Spleen (tissue), 11 donors: ENCODE data around the gene GLS. TPM values are rescaled to one million over a fixed set of nuclear protein-coding genes. Genes with fewer than 3 reads are reported as not detected.

Experiments used
- DNase-seq: peaks from one replicate; pipeline ENCODE4 v3.0.0-alpha.2; 2020
- H3K27ac ChIP-seq, 8 donors: fragments of 200-600 bp; sonication (generic) in 7 of 8; 1 replicate in 4 of 8; 2 replicates in 4 of 8; pipeline versions ENCODE4 v1.5.0 to v1.8.0; 2016 to 2021; ENCODE audit warnings: inconsistent platforms in 4 of 8, mild to moderate bottlenecking in 4 of 8, moderate library complexity in 1 of 8
- H3K27me3 ChIP-seq, 7 donors: fragments of 200-600 bp; sonication (generic) in 6 of 7; replicated peaks in 1 of 7; 1 replicate in 4 of 7; 2 replicates in 3 of 7; pipeline versions ENCODE4 v1.5.0 to v1.8.0; 2016 to 2021; ENCODE audit warnings: inconsistent platforms in 3 of 7, mild to moderate bottlenecking in 1 of 7
- H3K36me3 ChIP-seq, 6 donors: fragments of 200-600 bp; sonication (generic) in 5 of 6; 1 replicate in 4 of 6; 2 replicates in 2 of 6; pipeline versions ENCODE4 v1.5.0 to v1.8.0; 2016 to 2021; ENCODE audit warnings: inconsistent platforms in 2 of 6
- H3K4me1 ChIP-seq, 6 donors: fragments of 200-600 bp; sonication (generic) in 5 of 6; 1 replicate in 3 of 6; 2 replicates in 3 of 6; pipeline versions ENCODE4 v1.5.0 to v1.8.0; 2016 to 2021; ENCODE audit warnings: inconsistent platforms in 3 of 6
- H3K4me3 ChIP-seq, 8 donors: fragments of 200-600 bp; sonication (generic) in 7 of 8; 1 replicate in 4 of 8; 2 replicates in 4 of 8; pipeline versions ENCODE4 v1.5.0 to v1.8.0; 2016 to 2021; ENCODE audit warnings: inconsistent platforms in 4 of 8, mild to moderate bottlenecking in 4 of 8, moderate library complexity in 2 of 8
- H3K9me3 ChIP-seq, 8 donors: fragments of 200-600 bp; sonication (generic) in 7 of 8; 1 replicate in 4 of 8; 2 replicates in 4 of 8; pipeline versions ENCODE4 v1.5.0 to v1.8.0; 2016 to 2021; ENCODE audit warnings: inconsistent platforms in 4 of 8
- CTCF ChIP-seq, 11 experiments: fragments of 200-600 bp in 7 of 11; fragments of 450-650 bp in 4 of 11; sonication (generic) in 4 of 11; IDR thresholded peaks in 8 of 11; conservative IDR thresholded peaks in 3 of 11; 1 replicate in 7 of 11; 2 replicates in 4 of 11; pipeline versions ENCODE4 v1.4.0 to v1.8.0; 2016 to 2021; ENCODE audit warnings: antibody characterized with exemption in 11 of 11, inconsistent platforms in 4 of 11, mild to moderate bottlenecking in 1 of 11
- POLR2A ChIP-seq, 3 donors: fragments of 450-650 bp; IDR thresholded peaks; one replicate each; pipeline ENCODE4 v1.5.1; 2017; ENCODE audit warnings: antibody characterized with exemption in 3 of 3, mild to moderate bottlenecking in 1 of 3
- POLR2AphosphoS5 ChIP-seq, 3 donors: sonication (generic); formaldehyde crosslinking; IDR thresholded peaks; one replicate each; pipeline ENCODE4 v1.5.1; 2017; ENCODE audit warnings: antibody characterized with exemption in 3 of 3
- WGBS, 5 donors: extraction: QIAGEN DNeasy Blood & Tissue Kit in 3 of 5; methylation state at CpG; one replicate each; pipeline versions ENCODE4 v1.1.5 to v1.1.7; 2013 to 2018; 5-methylcytosine and 5-hydroxymethylcytosine counted together
- intact Hi-C: fragments of 100-400 bp; cut with DNase I; formaldehyde crosslinking; loops from one replicate; pipeline ENCODE4 v1.15.0; 2023; ENCODE audit warnings: low total_unique reads
- polyA plus RNA-seq, 3 donors: library from polyadenylated mRNA; stranded (reverse); fragments of 200-250 nt; gene quantifications; one replicate each; pipeline ENCODE4 v1.2.1, GENCODE V29; 2013
- total RNA-seq, 7 donors: library from RNA; depleted of rRNA in 3 of 7; stranded (reverse); fragments of >200 nt in 3 of 7; fragmentation: NEBNext Ultra II Directional in 4 of 7; extraction: Animal tissue kit (Norgen Biotek cat#: 25700) in 4 of 7; gene quantifications; one replicate each; pipeline versions ENCODE4 v1.1.0 to v1.2.1, GENCODE V29; 2016 to 2021
- donor health status: healthy with polysubstance abuse.
- donor health status: DM: no; HTN: no; CAD: no; lungs with moderate emphysema.
- donor health status: DM: no; HTN: no; CAD: no.
- donor health status: Bipolar disorder and iron deficiency.
- donor health status: healthy.
- donor health status: DM: no; HTN: no; CAD: no.
- donor health status: DM: yes; HTN: yes; CAD: no.

The GLS gene
- total and polyA plus RNA-seq, 10 donors, result 42.3 to 254 (median 176) TPM

GRCh38 chr2:190930411-190930810 is 49.8 kb downstream of the GLS start:
- intact Hi-C loops, result no loop called here
- 93 to 99% (median 98%) methylated on average over 3 of the region's 3 CpGs for WGBS, 5 donors
- H3K36me3 ChIP-seq, result peaks cover 0 to 90% (median 49%) of the 10 kb centered on the region in 6 donors

GRCh38 chr2:190932514-190932913 is 51.9 kb downstream of the GLS start:
- Histone ChIP-seq H3K27me3 (no peaks in the 10 kb centered on the region), H3K4me3 (no peak overlapping the region), H3K4me1 (peaks cover 0 to 10% (median 9%) of the 10 kb centered on the region in 6 donors), H3K27ac (no peak overlapping the region), H3K36me3 (peaks cover 0 to 74% (median 38%) of the 10 kb centered on the region in 6 donors), H3K9me3 (no peaks in the 10 kb centered on the region)
- no peak for TF ChIP-seq CTCF (IDR thresholded peaks at IDR 0.05 in 8 of 11, conservative IDR thresholded peaks at IDR 0.05 in 3 of 11)
- no peak for TF ChIP-seq POLR2AphosphoS5 (IDR thresholded peaks at IDR 0.05)
- TF ChIP-seq POLR2A (IDR thresholded peaks at IDR 0.05), result no peak
- intact Hi-C loops, result no loop called here
- no peak for DNase-seq
- 81 to 91% (median 83%) methylated on average over 1 of the region's 1 CpG for WGBS, 5 donors

More at GRCh38 chr2:190930411-190930810, 49.8 kb downstream of the GLS start:
- Histone ChIP-seq H3K4me3 (no peak overlapping the region), H3K27ac (no peak overlapping the region), H3K4me1 (no peaks in the 10 kb centered on the region), H3K27me3 (no peaks in the 10 kb centered on the region), H3K9me3 (no peaks in the 10 kb centered on the region)
- TF ChIP-seq POLR2AphosphoS5 (IDR thresholded peaks at IDR 0.05) (no peak), CTCF (IDR thresholded peaks at IDR 0.05 in 8 of 11, conservative IDR thresholded peaks at IDR 0.05 in 3 of 11) (no peak), POLR2A (IDR thresholded peaks at IDR 0.05) (no peak)
- no peak for DNase-seq

- DNase-seq, result no peak
- Histone ChIP-seq H3K4me1 (peaks cover 0 to 13% (median 9%) of the 10 kb centered on the region in 6 donors), H3K9me3 (no peaks in the 10 kb centered on the region), H3K36me3 (peaks cover 0 to 65% (median 34%) of the 10 kb centered on the region in 6 donors), H3K27ac (no peak overlapping the region), H3K27me3 (no peaks in the 10 kb centered on the region), H3K4me3 (no peak overlapping the region)
- intact Hi-C loops, result no loop called here
- no peak for TF ChIP-seq CTCF (IDR thresholded peaks at IDR 0.05 in 8 of 11, conservative IDR thresholded peaks at IDR 0.05 in 3 of 11)
- TF ChIP-seq POLR2AphosphoS5 (IDR thresholded peaks at IDR 0.05), result no peak
- no peak for TF ChIP-seq POLR2A (IDR thresholded peaks at IDR 0.05)
These were observed 52.7 kb downstream of the GLS start for GRCh38 chr2:190933361-190933760.

GRCh38 chr2:190935054-190935453 is 54.4 kb downstream of the GLS start:
- no peak for DNase-seq
- no peak overlapping the region for H3K4me3 ChIP-seq
- intact Hi-C loops, result no loop called here
- H3K27ac ChIP-seq, result no peak overlapping the region
- TF ChIP-seq POLR2AphosphoS5 (IDR thresholded peaks at IDR 0.05), result no peak
- H3K4me1 ChIP-seq, result peaks cover 0 to 25% (median 9%) of the 10 kb centered on the region in 6 donors
- no peaks in the 10 kb centered on the region for H3K9me3 ChIP-seq
- no peaks in the 10 kb centered on the region for H3K27me3 ChIP-seq
- peaks cover 0 to 48% (median 21%) of the 10 kb centered on the region in 6 donors for H3K36me3 ChIP-seq
